Effector memory CD4-positive, alpha-beta T cell (primary cell): ENCODE data around the gene NTRK2.

Source experiments
- DNase-seq, 3 donors: peaks; one replicate each; pipeline ENCODE4 v3.0.0-alpha.2; 2020
- H3K27ac ChIP-seq: 2 replicates; pipeline ENCODE4 v1.7.0; 2013; ENCODE audit warnings: mild to moderate bottlenecking, low read length, moderate library complexity; ENCODE audit not compliant: insufficient read depth, poor library complexity, severe bottlenecking
- H3K27me3 ChIP-seq: replicated peaks from 2 replicates; pipeline ENCODE4 v1.7.0; 2013; ENCODE audit warnings: mild to moderate bottlenecking, low read length; ENCODE audit not compliant: insufficient read depth, control insufficient read depth, poor library complexity, severe bottlenecking
- H3K36me3 ChIP-seq: 2 replicates; pipeline ENCODE4 v1.7.0; 2013; ENCODE audit warnings: mild to moderate bottlenecking, low read length, moderate library complexity; ENCODE audit not compliant: control insufficient read depth, insufficient read depth
- H3K4me1 ChIP-seq: 2 replicates; pipeline ENCODE4 v1.7.0; 2013; ENCODE audit warnings: low read length, mild to moderate bottlenecking; ENCODE audit not compliant: control insufficient read depth, insufficient read depth, poor library complexity, severe bottlenecking
- H3K4me3 ChIP-seq: 2 replicates; pipeline ENCODE4 v1.7.0; 2013; ENCODE audit warnings: low read length, low read depth, mild to moderate bottlenecking; ENCODE audit not compliant: insufficient read depth, poor library complexity, severe bottlenecking
- H3K9me3 ChIP-seq: 2 replicates; pipeline ENCODE4 v1.7.0; 2013; ENCODE audit warnings: mild to moderate bottlenecking, low read length, moderate library complexity; ENCODE audit not compliant: control insufficient read depth

The NTRK2 gene

DNA sequence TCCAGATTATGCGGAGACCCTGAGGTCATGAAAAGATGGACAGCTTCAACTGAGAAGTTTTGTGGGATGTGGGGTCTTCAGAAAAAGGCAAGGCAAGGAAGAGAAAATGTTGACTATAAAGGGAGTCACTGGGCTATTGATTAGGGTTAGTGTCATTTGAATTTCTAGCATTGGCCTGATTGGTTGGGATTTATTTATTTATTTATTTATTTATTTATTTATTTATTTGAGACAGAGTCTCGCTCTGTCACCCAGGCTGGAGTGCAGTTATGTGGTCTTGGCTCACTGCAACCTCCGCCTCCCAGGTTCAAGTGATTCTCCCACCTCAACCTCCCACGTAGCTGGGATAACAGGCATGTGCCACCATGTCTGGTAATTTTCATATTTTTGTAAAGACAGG, 279.7 kb downstream of the NTRK2 start:
- no peak for DNase-seq
- H3K27me3 ChIP-seq = no peaks in the 10 kb centered on the region
- H3K9me3 ChIP-seq = no peaks in the 10 kb centered on the region
- H3K27ac ChIP-seq = no peak overlapping the region
- no peak overlapping the region for H3K4me3 ChIP-seq
- H3K36me3 ChIP-seq = no peaks in the 10 kb centered on the region
- H3K4me1 ChIP-seq = no peaks in the 10 kb centered on the region

- no peak for DNase-seq
- Histone ChIP-seq H3K27ac (no peak overlapping the region), H3K4me3 (no peak overlapping the region), H3K4me1 (no peaks in the 10 kb centered on the region), H3K27me3 (no peaks in the 10 kb centered on the region), H3K36me3 (no peaks in the 10 kb centered on the region), H3K9me3 (no peaks in the 10 kb centered on the region)
These were observed 280.4 kb downstream of the NTRK2 start for GRCh38 chr9:84949971-84950370.

DNA sequence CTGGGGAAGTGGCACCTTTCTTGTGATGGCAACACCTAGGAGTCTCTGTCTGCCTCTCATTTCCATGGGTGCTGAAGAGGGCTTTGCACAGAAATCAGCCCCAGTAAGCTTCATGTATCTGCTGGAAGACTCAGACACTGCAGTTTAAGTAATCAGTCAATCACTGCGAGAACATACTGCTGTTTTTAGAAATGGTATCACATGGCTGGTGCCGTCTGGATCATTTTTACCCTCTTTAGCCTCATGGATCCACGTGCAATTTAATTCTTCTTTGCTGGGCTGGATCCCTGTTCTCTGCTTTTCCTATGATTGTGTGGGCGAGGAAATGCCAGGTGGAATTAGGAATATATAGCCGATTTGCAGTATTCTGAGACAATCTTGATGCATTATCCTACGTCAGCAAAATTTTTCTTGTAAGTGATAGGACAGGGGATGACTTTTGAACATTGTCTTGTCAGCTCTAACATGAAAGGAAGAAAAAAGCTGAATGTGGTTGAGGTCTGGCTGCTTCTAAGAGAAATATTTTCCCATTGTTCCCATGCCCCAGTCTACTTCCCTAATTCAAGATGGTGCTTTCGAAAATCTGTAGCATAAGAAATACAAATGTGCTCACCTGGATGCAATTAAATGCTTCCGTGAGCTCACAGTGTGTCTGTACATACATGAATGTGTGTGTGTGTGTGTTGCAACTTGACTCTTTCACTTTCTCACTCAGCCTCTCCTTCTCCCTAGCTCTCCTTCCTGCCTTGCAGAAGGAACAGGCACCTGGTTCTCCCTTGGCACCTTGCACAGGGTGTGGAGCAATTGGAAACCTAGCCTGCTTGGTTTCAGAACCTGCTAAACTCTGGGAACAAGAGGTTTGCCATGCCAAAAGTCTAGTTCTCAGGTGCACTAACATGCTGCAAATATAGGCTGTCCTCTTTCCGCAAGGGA, 281.6 kb downstream of the NTRK2 start:
- DNase-seq = no peak
- Histone ChIP-seq H3K27me3 (no peaks in the 10 kb centered on the region), H3K4me3 (no peak overlapping the region), H3K4me1 (no peaks in the 10 kb centered on the region), H3K27ac (no peak overlapping the region), H3K36me3 (no peaks in the 10 kb centered on the region), H3K9me3 (no peaks in the 10 kb centered on the region)

DNA sequence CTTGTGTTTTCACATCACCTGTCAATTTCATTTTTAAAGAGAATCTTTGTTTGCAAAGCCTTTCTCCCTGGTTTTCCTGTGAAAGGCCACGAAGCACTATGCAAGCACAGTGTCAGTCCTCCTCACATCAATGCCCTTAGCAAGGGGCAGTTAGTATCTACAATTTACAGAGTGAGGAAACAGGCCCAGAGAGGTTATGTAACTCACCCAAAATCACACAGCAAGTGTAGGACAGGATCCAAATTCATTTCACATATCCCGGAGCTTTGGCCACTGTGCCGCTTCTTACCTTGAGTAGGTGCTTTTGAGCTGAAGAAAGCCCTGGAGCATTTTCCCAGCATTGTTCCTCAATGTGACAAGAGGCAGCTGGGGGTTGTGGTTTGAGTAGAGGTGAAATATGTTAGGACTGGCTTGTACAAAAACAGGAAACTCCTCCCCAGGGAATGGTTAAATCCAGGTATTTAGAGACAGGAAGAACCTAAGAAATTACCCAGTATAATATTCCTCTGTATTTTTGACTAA, 283.8 kb downstream of the NTRK2 start:
- no peaks in the 10 kb centered on the region for H3K36me3 ChIP-seq
- no peak overlapping the region for H3K27ac ChIP-seq
- no peaks in the 10 kb centered on the region for H3K27me3 ChIP-seq
- no peak overlapping the region for H3K4me3 ChIP-seq
- H3K9me3 ChIP-seq = no peaks in the 10 kb centered on the region
- no peak for DNase-seq
- H3K4me1 ChIP-seq = no peaks in the 10 kb centered on the region

DNA sequence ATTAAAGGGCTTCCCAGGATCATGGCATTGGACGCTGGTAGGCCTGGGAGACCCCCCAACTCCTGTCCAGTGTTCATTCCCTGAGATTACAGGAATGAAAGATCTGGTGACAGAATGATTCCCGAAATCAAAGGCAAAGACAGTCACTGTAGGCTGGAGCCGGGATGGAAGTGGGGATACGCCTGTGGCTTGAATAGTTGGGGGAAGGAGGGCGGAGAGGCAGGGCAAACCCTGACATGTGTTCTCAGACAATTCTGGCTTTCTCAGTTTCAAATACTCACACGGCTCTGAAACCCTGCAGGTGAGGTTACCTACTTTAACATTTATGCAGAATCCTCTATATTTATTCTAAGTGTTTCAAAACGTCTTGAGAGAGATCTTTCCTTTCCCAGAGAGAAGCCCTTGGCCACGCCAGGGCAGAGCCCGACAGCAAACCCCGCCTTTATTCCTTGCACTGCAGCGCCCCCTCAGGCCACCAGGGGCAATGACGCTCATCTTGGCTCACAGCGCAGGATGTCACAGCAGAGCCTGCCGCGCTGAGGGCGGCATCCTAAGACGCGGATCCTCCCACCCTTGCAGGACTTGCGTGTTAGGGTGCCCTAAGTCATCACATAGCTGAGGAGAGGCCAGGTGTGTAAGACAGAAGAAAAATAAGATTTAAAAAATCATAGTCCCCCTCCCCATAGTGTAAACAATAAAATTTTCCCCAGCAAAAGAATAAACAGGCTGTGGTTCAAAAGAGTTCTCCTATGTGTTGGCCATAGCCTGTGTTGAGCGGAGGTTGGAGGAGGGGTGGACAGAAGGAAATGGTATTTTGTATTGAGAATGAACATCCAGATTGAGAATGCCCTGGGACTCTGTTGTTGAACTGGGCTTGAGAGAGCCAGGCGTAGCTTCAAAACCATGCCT, 284.5 kb downstream of the NTRK2 start:
- Histone ChIP-seq H3K9me3 (no peaks in the 10 kb centered on the region), H3K4me1 (no peaks in the 10 kb centered on the region), H3K27ac (no peak overlapping the region), H3K27me3 (no peaks in the 10 kb centered on the region), H3K4me3 (no peak overlapping the region), H3K36me3 (no peaks in the 10 kb centered on the region)
- DNase-seq = peak in 1 of 3 donors; percentile 10

GRCh38 chr9:84955155-84955554, 285.6 kb downstream of the NTRK2 start:
- Histone ChIP-seq H3K4me1 (no peaks in the 10 kb centered on the region), H3K9me3 (no peaks in the 10 kb centered on the region), H3K36me3 (no peaks in the 10 kb centered on the region), H3K4me3 (no peak overlapping the region), H3K27me3 (no peaks in the 10 kb centered on the region), H3K27ac (no peak overlapping the region)
- DNase-seq = no peak

DNA sequence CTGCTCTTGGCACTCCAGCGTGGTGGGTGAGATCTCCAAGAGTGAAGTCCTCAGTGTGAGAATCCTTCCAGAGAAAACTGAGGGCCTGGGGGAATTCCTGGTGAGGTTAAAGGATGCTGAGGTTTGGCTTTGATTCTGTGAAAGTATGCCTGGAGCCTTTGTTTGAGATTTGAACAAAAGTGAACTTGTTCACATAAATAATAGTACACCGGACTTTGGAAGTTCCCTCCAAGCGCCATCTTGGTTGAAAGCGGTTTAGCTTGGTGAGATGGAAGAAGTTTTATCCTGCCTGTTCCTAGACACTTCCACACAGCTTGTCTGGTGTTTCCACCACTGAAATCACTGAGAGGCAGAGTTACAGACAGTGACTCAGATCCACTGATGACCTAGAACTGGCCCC, 286.4 kb downstream of the NTRK2 start:
- H3K4me1 ChIP-seq = no peaks in the 10 kb centered on the region
- H3K27ac ChIP-seq = no peak overlapping the region
- DNase-seq = no peak
- no peak overlapping the region for H3K4me3 ChIP-seq
- no peaks in the 10 kb centered on the region for H3K9me3 ChIP-seq
- no peaks in the 10 kb centered on the region for H3K27me3 ChIP-seq
- no peaks in the 10 kb centered on the region for H3K36me3 ChIP-seq

- no peaks in the 10 kb centered on the region for H3K27me3 ChIP-seq
- H3K27ac ChIP-seq = no peak overlapping the region
- no peaks in the 10 kb centered on the region for H3K4me1 ChIP-seq
- H3K36me3 ChIP-seq = no peaks in the 10 kb centered on the region
- no peak overlapping the region for H3K4me3 ChIP-seq
- no peak for DNase-seq
- no peaks in the 10 kb centered on the region for H3K9me3 ChIP-seq
These were observed 289.8 kb downstream of the NTRK2 start for GRCh38 chr9:84959339-84959738.

- no peaks in the 10 kb centered on the region for H3K36me3 ChIP-seq
- no peak overlapping the region for H3K27ac ChIP-seq
- DNase-seq = no peak
- H3K9me3 ChIP-seq = no peaks in the 10 kb centered on the region
- H3K4me3 ChIP-seq = no peak overlapping the region
- H3K4me1 ChIP-seq = no peaks in the 10 kb centered on the region
- no peaks in the 10 kb centered on the region for H3K27me3 ChIP-seq
These were observed 297.6 kb downstream of the NTRK2 start for GRCh38 chr9:84966876-84967830.
